ENCODE data around the gene ICAM3.
"Not testable (repeated sequence)": the region's sequence is repeated elsewhere in the genome, so short reads cannot be mapped to it uniquely, and the experiment has no call there.

Gene ICAM3, protein sequence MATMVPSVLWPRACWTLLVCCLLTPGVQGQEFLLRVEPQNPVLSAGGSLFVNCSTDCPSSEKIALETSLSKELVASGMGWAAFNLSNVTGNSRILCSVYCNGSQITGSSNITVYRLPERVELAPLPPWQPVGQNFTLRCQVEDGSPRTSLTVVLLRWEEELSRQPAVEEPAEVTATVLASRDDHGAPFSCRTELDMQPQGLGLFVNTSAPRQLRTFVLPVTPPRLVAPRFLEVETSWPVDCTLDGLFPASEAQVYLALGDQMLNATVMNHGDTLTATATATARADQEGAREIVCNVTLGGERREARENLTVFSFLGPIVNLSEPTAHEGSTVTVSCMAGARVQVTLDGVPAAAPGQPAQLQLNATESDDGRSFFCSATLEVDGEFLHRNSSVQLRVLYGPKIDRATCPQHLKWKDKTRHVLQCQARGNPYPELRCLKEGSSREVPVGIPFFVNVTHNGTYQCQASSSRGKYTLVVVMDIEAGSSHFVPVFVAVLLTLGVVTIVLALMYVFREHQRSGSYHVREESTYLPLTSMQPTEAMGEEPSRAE

DNA sequence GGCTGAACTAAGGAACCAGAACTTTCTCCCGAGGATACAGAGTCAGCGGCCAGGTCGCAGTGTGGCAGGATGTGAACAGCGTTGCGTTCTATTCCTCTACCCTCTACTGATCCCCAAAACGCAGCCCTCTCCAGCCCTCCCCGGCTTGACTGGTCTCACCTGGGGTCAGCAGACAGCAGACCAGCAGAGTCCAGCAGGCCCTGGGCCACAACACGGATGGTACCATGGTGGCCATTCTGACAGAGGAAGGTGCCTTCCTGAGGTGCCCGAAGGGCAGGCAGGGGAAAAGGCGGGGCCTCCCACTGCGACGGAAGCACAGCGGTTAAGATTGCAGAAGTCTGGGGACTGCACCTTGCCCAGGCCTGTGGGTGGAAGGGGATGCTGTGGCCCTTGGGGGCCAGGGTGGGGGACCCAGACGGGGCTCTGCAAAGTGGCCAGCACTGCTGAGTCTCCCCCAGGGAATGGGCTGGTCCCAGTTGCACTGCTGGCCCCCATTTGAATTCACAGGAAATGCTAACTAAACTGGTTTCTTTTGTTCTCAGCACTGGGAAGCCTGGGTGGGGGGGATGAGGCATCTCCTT is at the start of gene ICAM3:
TSS of gene ICAM3 (minus strand) at position 245 of the 581 bp plus-strand sequence. CDS start at position 235, 10 bp downstream.
- TF ChIP-seq, protein P1, sequence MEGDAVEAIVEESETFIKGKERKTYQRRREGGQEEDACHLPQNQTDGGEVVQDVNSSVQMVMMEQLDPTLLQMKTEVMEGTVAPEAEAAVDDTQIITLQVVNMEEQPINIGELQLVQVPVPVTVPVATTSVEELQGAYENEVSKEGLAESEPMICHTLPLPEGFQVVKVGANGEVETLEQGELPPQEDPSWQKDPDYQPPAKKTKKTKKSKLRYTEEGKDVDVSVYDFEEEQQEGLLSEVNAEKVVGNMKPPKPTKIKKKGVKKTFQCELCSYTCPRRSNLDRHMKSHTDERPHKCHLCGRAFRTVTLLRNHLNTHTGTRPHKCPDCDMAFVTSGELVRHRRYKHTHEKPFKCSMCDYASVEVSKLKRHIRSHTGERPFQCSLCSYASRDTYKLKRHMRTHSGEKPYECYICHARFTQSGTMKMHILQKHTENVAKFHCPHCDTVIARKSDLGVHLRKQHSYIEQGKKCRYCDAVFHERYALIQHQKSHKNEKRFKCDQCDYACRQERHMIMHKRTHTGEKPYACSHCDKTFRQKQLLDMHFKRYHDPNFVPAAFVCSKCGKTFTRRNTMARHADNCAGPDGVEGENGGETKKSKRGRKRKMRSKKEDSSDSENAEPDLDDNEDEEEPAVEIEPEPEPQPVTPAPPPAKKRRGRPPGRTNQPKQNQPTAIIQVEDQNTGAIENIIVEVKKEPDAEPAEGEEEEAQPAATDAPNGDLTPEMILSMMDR (IDR thresholded peaks at IDR 0.05; ENCODE audit: low read depth, low read length, poor library complexity, severe bottlenecking) = no peak
- TF ChIP-seq EZH2phosphoT487 (IDR thresholded peaks at IDR 0.05; ENCODE audit: borderline replicate concordance, low read length) = no peak
- peak within 1 kb of the TSS; percentile 96 for H3K4me2 ChIP-seq (ENCODE audit: low read length)

DNA sequence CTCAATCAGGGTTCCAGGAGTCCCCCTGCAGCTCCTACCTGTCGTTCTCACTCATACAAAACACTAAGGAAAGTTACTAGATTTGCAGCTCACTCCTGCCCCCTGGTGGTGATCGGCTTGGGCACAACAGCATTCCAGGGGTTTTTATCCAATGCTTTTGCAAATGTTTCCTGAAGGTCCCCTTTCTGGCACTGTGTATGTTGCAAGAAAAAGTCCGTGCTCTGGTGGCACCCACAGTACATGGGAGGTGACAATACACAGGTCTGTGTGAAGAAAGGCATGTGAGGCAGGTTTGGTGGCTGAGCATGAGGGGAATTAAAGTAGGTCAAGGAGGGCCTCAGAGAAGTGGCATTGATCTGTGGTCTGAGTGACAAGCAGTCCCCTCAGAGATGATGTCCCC is 49.5 kb upstream of the ICAM3 start:
- Histone ChIP-seq H3K27ac (ENCODE audit: low read depth, low read length) (no peak overlapping the region), H4K20me1 (ENCODE audit: control insufficient read depth, insufficient read depth, low read depth, low read length) (0 out of 2 replicates have a peak, but pooled peaks cover 4% of the 10 kb centered on the region), H3K4me1 (ENCODE audit: control insufficient read depth, low read length) (peaks cover 3% of the 10 kb centered on the region; the same call in 1 of the 2 replicates), H3K4me2 (ENCODE audit: low read length) (no peak overlapping the region), H3K4me3 (ENCODE audit: low read length) (no peak overlapping the region), H3K27me3 (ENCODE audit: control insufficient read depth, low read length) (no peaks in the 10 kb centered on the region), H3K79me2 (ENCODE audit: control insufficient read depth, low read length) (no peaks in the 10 kb centered on the region; the same call in 1 of the 2 replicates), H3K36me3 (ENCODE audit: control insufficient read depth, low read length) (peaks cover 44% of the 10 kb centered on the region), H3F3A (ENCODE audit: control insufficient read depth, insufficient read depth) (peaks cover 16% of the 10 kb centered on the region), H3K9me2 (replicated peaks; ENCODE audit: control insufficient read depth, low read length) (no peaks in the 10 kb centered on the region), H3K9me3 (ENCODE audit: control insufficient read depth, insufficient read depth, low read length) (no peaks in the 10 kb centered on the region)
- TF ChIP-seq, protein P1 (IDR thresholded peaks at IDR 0.05; ENCODE audit: low read depth, low read length, poor library complexity, severe bottlenecking) = peak; percentile 99
- TF ChIP-seq EZH2phosphoT487 (IDR thresholded peaks at IDR 0.05; ENCODE audit: borderline replicate concordance, low read length) = no peak

More for the DNA sequence above, at the start of gene ICAM3:
- Histone ChIP-seq H3K9me3 (ENCODE audit: control insufficient read depth, insufficient read depth, low read length) (no peaks in the 10 kb centered on the region), H3K4me1 (ENCODE audit: control insufficient read depth, low read length) (peaks cover 31% of the 10 kb centered on the region), H4K20me1 (ENCODE audit: control insufficient read depth, insufficient read depth, low read depth, low read length) (no peaks in the 10 kb centered on the region), H3F3A (ENCODE audit: control insufficient read depth, insufficient read depth) (no peaks in the 10 kb centered on the region; the same call in 1 of the 2 replicates), H3K4me3 (ENCODE audit: low read length) (peak within 1 kb of the TSS; percentile 85), H3K9me2 (replicated peaks; ENCODE audit: control insufficient read depth, low read length) (no peaks in the 10 kb centered on the region), H3K36me3 (ENCODE audit: control insufficient read depth, low read length) (peaks cover 2% of the 10 kb centered on the region; the same call in 1 of the 2 replicates), H3K27ac (ENCODE audit: low read depth, low read length) (peak within 1 kb of the TSS; percentile 40), H3K79me2 (ENCODE audit: control insufficient read depth, low read length) (peaks cover 14% of the 10 kb centered on the region), H3K27me3 (ENCODE audit: control insufficient read depth, low read length) (no peaks in the 10 kb centered on the region)

DNA sequence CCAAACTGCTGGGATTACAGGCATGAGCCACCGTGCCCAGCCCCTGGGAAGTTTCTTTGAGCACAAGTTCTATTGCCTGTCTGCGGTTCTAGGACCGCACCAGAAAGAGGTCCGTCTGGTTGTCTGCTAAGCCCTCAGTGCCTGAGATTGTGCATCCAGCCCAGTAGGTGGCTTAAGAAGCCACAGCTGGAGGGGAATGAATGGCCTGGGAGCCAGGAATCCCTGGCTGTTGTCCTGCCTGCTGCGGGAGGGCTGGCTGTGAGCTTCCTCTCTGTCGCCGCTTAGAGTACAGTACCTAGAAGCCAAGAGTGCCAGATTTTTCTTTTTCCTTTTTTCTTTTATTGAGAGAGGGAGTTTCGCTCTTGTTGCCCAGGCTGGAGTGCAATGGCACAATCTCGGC is 45.2 kb upstream of the ICAM3 start:
- Histone ChIP-seq H3K4me3 (ENCODE audit: low read length) (no peak overlapping the region), H4K20me1 (ENCODE audit: control insufficient read depth, insufficient read depth, low read depth, low read length) (no peaks in the 10 kb centered on the region), H3K27me3 (ENCODE audit: control insufficient read depth, low read length) (no peaks in the 10 kb centered on the region), H3K79me2 (ENCODE audit: control insufficient read depth, low read length) (peaks cover 9% of the 10 kb centered on the region), H3K27ac (ENCODE audit: low read depth, low read length) (no peak overlapping the region), H3K9me2 (replicated peaks; ENCODE audit: control insufficient read depth, low read length) (no peaks in the 10 kb centered on the region), H3F3A (ENCODE audit: control insufficient read depth, insufficient read depth) (no peaks in the 10 kb centered on the region), H3K36me3 (ENCODE audit: control insufficient read depth, low read length) (peaks cover 11% of the 10 kb centered on the region), H3K4me2 (ENCODE audit: low read length) (no peak overlapping the region), H3K9me3 (ENCODE audit: control insufficient read depth, insufficient read depth, low read length) (no peaks in the 10 kb centered on the region), H3K4me1 (ENCODE audit: control insufficient read depth, low read length) (peaks cover 14% of the 10 kb centered on the region)
- no peak for TF ChIP-seq EZH2phosphoT487 (IDR thresholded peaks at IDR 0.05; ENCODE audit: borderline replicate concordance, low read length)
- TF ChIP-seq, protein P1 (IDR thresholded peaks at IDR 0.05; ENCODE audit: low read depth, low read length, poor library complexity, severe bottlenecking) = no peak

DNA sequence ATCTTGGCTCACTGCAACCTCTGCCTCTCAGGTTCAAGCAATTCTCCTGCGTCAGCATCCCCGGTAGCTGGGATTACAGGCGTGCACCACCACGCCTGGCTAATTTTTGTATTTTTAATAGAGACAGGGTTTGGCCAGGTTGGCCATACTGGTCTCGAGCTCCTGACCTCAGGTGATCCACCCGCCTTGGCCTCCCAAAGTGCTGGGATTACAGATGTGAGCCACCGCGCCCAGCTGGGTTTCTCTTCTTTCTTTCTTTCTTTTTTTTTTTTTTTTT is 43.7 kb upstream of the ICAM3 start:
- H3K36me3 ChIP-seq (ENCODE audit: control insufficient read depth, low read length); H3K27ac ChIP-seq (ENCODE audit: low read depth, low read length); H4K20me1 ChIP-seq (ENCODE audit: control insufficient read depth, insufficient read depth, low read depth, low read length): not testable (repeated sequence)

More for the DNA sequence above, 43.7 kb upstream of the ICAM3 start:
- not testable (repeated sequence) for H3K9me2 ChIP-seq (replicated peaks; ENCODE audit: control insufficient read depth, low read length); H3K4me3 ChIP-seq (ENCODE audit: low read length); H3F3A ChIP-seq (ENCODE audit: control insufficient read depth, insufficient read depth); H3K9me3 ChIP-seq (ENCODE audit: control insufficient read depth, insufficient read depth, low read length); H3K4me2 ChIP-seq (ENCODE audit: low read length); H3K27me3 ChIP-seq (ENCODE audit: control insufficient read depth, low read length)
- Histone ChIP-seq H3K79me2 (ENCODE audit: control insufficient read depth, low read length) (peaks cover 21% of the 10 kb centered on the region), H3K4me1 (ENCODE audit: control insufficient read depth, low read length) (peaks cover 16% of the 10 kb centered on the region)
